SW480 (cell line): Measurements from ENCODE around the gene FTCDNL1.

Experiments
- DNase-seq: peaks from one replicate; pipeline ENCODE4 v3.0.0-alpha.2; 2016; ENCODE audit warnings: low spot score

FTCDNL1 gene

GRCh38 chr2:199791326-199791725 lies 59.7 kb downstream of the FTCDNL1 start:
- DNase-seq = no peak

- DNase-seq = no peak
Measured at GRCh38 chr2:199784512-199784911, 66.5 kb downstream of the FTCDNL1 start.

- DNase-seq = no peak
Measured at GRCh38 chr2:199779589-199779988, 71.4 kb downstream of the FTCDNL1 start.

GRCh38 chr2:199778655-199779054 lies 72.3 kb downstream of the FTCDNL1 start:
- DNase-seq = no peak

- DNase-seq = no peak
Measured at GRCh38 chr2:199777916-199778315, 73.1 kb downstream of the FTCDNL1 start.

- no peak for DNase-seq
Measured at GRCh38 chr2:199777315-199777714, 73.7 kb downstream of the FTCDNL1 start.

GRCh38 chr2:199775267-199775666 lies 75.7 kb downstream of the FTCDNL1 start:
- no peak for DNase-seq

GRCh38 chr2:199772035-199772976 lies 78.7 kb downstream of the FTCDNL1 start:
- no peak for DNase-seq

- DNase-seq = no peak
Measured at GRCh38 chr2:199770716-199771115, 80.3 kb downstream of the FTCDNL1 start.

GRCh38 chr2:199765646-199766045 lies 85.3 kb downstream of the FTCDNL1 start:
- no peak for DNase-seq

GRCh38 chr2:199764273-199764800 lies 86.7 kb downstream of the FTCDNL1 start:
- no peak for DNase-seq

GRCh38 chr2:199762963-199763362 lies 88.0 kb downstream of the FTCDNL1 start:
- no peak for DNase-seq

- DNase-seq = no peak
Measured at GRCh38 chr2:199760574-199760973, 90.4 kb downstream of the FTCDNL1 start.

- DNase-seq = no peak
Measured at GRCh38 chr2:199757233-199757870, 93.6 kb downstream of the FTCDNL1 start.

- DNase-seq = no peak
Measured at GRCh38 chr2:199756743-199757142, 94.2 kb downstream of the FTCDNL1 start.

- no peak for DNase-seq
Measured at GRCh38 chr2:199756211-199756610, 94.8 kb downstream of the FTCDNL1 start.

- no peak for DNase-seq
Measured at GRCh38 chr2:199754766-199755165, 96.2 kb downstream of the FTCDNL1 start.

- no peak for DNase-seq
Measured at GRCh38 chr2:199751492-199752120, 99.4 kb downstream of the FTCDNL1 start.

GRCh38 chr2:199749571-199749970 lies 101.4 kb downstream of the FTCDNL1 start:
- DNase-seq = no peak

GRCh38 chr2:199744724-199745123 lies 106.3 kb downstream of the FTCDNL1 start:
- no peak for DNase-seq

GRCh38 chr2:199744260-199744659 lies 106.7 kb downstream of the FTCDNL1 start:
- DNase-seq = no peak

- DNase-seq = no peak
Measured at GRCh38 chr2:199743415-199744120, 107.4 kb downstream of the FTCDNL1 start.
